Erythroblast (primary cell): ENCODE results near the gene SACM1L.

Experiments
- DNase-seq, 2 experiments: peaks; one replicate each; lab custom pipeline; 2025; lab: John Stamatoyannopoulos, UW
- GATA1 ChIP-seq: IDR thresholded peaks from 2 replicates; pipeline ENCODE4 v1.6.1; 2011; ENCODE audit warnings: low read depth, mild to moderate bottlenecking, control low read depth, low read length, moderate library complexity
- POLR2A ChIP-seq: IDR thresholded peaks from 2 replicates; pipeline ENCODE4 v1.6.1; 2011; ENCODE audit warnings: mild to moderate bottlenecking, low read length

Gene SACM1L

DNA sequence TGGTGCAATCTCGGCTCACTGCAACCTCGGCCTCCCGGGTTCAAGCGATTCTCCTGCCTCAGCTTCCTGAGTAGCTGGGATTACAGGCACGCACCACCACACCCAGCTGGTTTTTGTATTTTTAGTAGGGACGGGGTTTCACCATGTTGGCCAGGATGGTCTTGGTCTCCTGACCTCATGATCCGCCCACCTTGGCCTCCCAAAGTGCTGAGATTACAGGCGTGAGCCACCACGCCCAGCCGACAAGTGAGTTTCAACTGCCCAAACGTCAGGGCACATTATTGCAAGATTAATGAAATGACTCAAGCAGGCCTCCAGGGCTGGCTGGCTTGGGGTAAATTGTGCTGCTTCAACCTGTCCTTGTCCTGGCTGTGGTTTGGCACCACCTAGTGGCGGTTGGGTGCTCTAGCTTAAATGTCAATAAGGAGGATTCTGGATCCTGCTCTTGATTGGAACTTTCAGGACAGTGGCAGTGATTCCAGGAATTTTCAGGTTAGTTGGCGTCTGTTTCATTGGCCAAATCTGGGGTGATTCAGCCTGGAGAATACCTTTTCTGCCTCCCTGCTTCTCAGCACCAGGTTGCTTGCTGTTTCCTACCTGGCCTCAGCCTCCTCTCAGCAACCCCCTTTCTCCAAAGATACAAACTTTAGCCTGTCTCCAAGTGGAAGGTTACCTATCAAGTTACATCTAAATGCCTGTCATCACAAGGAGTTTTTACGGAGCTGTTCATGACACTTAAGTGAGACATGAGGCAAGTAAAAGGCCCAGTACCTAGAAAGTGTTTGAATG, 32.4 kb upstream of the SACM1L start:
- no peak for TF ChIP-seq GATA1
- no peak for TF ChIP-seq POLR2A
- DNase-seq, result peak; percentile 92 to 95

GRCh38 chr3:45657853-45658252, 31.3 kb upstream of the SACM1L start:
- DNase-seq, result no peak
- TF ChIP-seq GATA1, result no peak

GRCh38 chr3:45659661-45660566, 29.3 kb upstream of the SACM1L start:
- DNase-seq, result peak; percentile 36 to 68
- TF ChIP-seq POLR2A (no peak), GATA1 (no peak)

GRCh38 chr3:45660567-45660901, 28.7 kb upstream of the SACM1L start:
- no peak for DNase-seq
- no peak for TF ChIP-seq POLR2A
- TF ChIP-seq GATA1, result no peak

DNA sequence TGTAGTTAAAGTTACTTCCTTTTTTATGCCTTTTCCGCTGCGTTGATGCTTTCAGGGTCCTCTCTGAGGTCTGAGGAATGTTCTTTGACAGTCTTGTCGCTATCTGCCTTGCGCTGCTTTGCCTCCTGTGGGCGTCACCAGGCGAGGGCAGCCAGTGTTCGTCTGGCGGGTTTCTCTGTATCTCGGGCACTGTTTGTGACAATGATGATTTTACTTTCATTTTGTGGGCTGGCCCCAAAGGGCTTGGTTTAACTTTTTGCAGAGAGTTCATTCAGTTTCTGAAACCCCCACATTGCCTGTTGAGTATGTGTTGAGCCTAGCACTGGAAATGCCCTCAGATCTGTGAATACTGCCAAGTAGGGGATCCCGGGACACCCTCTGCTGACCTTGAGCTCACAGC, 24.6 kb upstream of the SACM1L start:
- TF ChIP-seq GATA1 (no peak), POLR2A (no peak)
- peak; percentile 87 to 89 for DNase-seq

- peak; percentile 92 to 94 for DNase-seq
- TF ChIP-seq POLR2A (no peak), GATA1 (no peak)
Measured at GRCh38 chr3:45665101-45665572, 24.1 kb upstream of the SACM1L start.

- no peak for TF ChIP-seq GATA1
- TF ChIP-seq POLR2A, result no peak
- DNase-seq, result peak; percentile 35 to 41
Measured at GRCh38 chr3:45666757-45667431, 22.3 kb upstream of the SACM1L start.

- no peak for DNase-seq
- TF ChIP-seq GATA1, result no peak
- no peak for TF ChIP-seq POLR2A
Measured at GRCh38 chr3:45667569-45667934, 21.6 kb upstream of the SACM1L start.

DNA sequence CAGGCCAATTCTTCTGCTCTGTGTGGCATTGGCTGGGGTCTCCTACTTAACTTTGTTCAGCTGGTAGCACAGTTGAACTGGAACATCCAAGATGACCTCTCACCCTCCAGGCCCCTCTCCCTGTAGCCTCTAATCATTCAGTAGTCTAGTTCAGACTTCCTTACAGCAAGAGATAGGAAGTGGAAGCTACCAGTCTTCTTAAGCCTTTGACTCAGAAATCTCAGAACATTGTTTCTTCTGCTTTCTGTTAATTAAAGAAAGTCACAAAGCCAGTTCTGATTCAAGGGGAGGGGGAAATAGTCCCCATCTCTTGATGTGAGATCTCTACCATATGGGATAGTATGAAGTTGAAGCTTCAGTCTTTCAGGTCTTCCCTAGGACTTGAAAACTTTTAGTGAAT, 18.8 kb upstream of the SACM1L start:
- no peak for DNase-seq
- no peak for TF ChIP-seq POLR2A
- TF ChIP-seq GATA1, result no peak

GRCh38 chr3:45670991-45671390, 18.2 kb upstream of the SACM1L start:
- DNase-seq, result no peak
- TF ChIP-seq POLR2A (no peak), GATA1 (no peak)

DNA sequence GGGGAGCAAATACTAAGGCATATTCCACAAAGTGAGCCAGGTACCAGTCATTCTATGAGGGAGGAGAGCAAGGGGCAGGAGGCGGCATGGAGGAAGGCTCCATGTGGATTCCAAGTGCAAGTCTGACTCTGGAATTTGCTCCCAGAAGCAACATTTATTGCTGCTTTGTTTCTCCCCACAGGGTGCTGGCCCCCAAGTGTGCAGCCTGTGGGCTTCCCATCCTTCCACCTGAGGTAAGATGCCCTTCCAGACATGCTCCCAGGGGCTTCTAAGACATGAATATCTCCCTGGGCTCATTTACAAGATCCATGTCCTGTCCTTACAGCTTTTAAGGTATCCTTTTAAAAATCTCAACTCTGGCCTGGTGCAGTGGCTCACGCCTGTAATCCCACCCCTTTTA, 15.9 kb upstream of the SACM1L start:
- no peak for DNase-seq
- TF ChIP-seq GATA1 (no peak), POLR2A (no peak)

DNA sequence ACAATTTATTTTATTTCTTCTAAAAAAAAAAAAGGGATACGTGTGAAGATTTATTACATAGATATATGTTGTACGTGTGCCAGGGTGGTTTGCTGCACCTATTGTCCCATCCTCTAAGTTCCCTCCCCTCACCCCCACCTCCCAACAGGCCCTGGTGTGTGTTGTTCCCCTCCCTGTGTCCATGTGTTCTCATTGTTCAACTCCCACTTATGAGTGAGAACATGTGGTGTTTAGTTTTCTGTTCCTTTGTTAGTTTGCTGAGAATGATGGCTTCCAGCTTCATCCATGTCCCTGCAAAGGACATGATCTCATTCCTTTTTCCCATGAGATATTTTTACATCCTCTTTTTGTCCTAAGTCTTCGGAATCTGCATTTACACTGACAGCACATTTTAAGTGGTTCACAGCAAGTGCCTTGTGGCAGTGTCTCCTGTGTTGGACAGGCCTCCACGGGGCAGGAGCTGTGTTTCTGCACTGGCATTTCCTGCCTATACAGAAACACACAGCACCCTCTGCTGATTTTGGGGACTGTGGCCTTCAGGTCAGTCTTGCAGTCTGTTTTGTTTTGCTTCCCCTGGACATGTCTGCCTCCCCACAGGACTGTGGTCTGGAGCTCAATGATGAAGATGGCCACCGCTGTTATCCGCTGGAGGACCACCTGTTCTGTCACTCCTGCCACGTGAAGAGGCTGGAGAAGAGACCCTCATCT, 12.7 kb upstream of the SACM1L start:
- DNase-seq, result no peak
- TF ChIP-seq POLR2A, result no peak
- TF ChIP-seq GATA1, result no peak

DNA sequence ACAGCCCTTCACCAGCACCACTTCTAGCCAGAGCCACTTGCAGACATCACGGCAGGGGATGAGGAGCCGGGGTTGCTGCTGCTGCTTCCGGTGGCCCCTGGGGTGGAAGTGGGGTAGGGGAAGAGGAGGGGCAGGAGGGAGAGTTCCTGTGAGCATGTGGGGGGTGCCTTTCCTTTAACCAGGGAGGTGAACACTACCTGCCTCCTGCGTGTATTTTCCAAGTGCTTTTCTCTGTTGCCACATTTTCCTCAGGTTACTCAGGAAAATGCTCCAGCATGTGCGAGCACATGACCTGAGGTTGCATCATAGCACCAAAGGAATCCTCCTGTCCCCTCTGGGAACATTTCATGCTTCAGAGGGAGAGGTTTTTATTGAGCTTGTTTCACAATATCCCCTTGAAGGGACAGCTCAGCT, 12.2 kb upstream of the SACM1L start:
- no peak for TF ChIP-seq GATA1
- TF ChIP-seq POLR2A, result no peak
- DNase-seq, result no peak
